ENCODE measurements around the gene VDR.
"Not testable (repeated sequence)": the region's sequence is repeated elsewhere in the genome, so short reads cannot be mapped to it uniquely, and the experiment has no call there.

GRCh38 chr12:47842543-47842942 lies 62.3 kb downstream of the VDR start:
- not testable (repeated sequence) for TF ChIP-seq CTCF (IDR thresholded peaks at IDR 0.05; ENCODE audit: low read depth, low read length, poor library complexity, severe bottlenecking); EZH2phosphoT487 (IDR thresholded peaks at IDR 0.05; ENCODE audit: borderline replicate concordance, low read length)
